Erythroblast (primary cell): ENCODE results near the gene TMLHE.
"Not testable (repeated sequence)": the region's sequence is repeated elsewhere in the genome, so short reads cannot be mapped to it uniquely, and the experiment has no call there.

Experiments
- DNase-seq, 2 experiments: peaks; one replicate each; lab custom pipeline; 2025; lab: John Stamatoyannopoulos, UW
- GATA1 ChIP-seq: IDR thresholded peaks from 2 replicates; pipeline ENCODE4 v1.6.1; 2011; ENCODE audit warnings: low read depth, mild to moderate bottlenecking, control low read depth, low read length, moderate library complexity
- POLR2A ChIP-seq: IDR thresholded peaks from 2 replicates; pipeline ENCODE4 v1.6.1; 2011; ENCODE audit warnings: mild to moderate bottlenecking, low read length

Gene TMLHE, protein sequence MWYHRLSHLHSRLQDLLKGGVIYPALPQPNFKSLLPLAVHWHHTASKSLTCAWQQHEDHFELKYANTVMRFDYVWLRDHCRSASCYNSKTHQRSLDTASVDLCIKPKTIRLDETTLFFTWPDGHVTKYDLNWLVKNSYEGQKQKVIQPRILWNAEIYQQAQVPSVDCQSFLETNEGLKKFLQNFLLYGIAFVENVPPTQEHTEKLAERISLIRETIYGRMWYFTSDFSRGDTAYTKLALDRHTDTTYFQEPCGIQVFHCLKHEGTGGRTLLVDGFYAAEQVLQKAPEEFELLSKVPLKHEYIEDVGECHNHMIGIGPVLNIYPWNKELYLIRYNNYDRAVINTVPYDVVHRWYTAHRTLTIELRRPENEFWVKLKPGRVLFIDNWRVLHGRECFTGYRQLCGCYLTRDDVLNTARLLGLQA

GRCh38 chrX:155612312-155613224 is at the start of gene TMLHE, which contains the start of gene SPRY3:
Gene TMLHE, minus strand, starts transcription at chrX:155612952. Its CDS starts 67,676 bp downstream, at chrX:155545276.
Gene SPRY3, plus strand, starts transcription at chrX:155612586.
- DNase-seq: peak; percentile 72 to 78
- TF ChIP-seq GATA1: no peak
- peak; percentile 55 for TF ChIP-seq POLR2A

GRCh38 chrX:155662282-155662681 is 49.5 kb upstream of the TMLHE start:
- peak; percentile 12 to 55 for DNase-seq
- no peak for TF ChIP-seq POLR2A
- no peak for TF ChIP-seq GATA1

- DNase-seq: no peak
- TF ChIP-seq GATA1 (no peak), POLR2A (no peak)
These were observed 32.4 kb upstream of the TMLHE start for GRCh38 chrX:155645180-155645579.

DNA sequence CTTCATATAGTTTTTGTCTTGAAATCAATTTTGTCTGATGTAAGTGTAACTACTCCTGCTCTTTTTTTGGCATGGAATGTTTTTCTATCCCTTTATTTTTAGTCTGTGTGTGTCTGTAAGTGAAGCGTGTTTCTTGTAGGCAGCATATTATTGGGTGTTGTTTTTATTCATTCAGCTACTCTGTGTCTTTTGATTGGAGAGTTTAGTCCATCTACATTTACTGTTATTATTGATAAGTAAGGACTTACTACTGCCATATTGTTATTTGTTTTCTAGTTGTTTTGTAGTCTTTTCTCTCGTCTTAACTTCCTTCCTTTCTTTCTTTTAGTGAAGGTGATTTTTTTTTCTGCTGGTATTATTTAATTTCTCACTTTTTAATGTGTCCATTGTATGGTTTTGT is 30.5 kb upstream of the TMLHE start:
- no peak for DNase-seq
- TF ChIP-seq GATA1 (no peak), POLR2A (no peak)

GRCh38 chrX:155641371-155641770 is 28.6 kb upstream of the TMLHE start:
- not testable (repeated sequence) for DNase-seq

DNA sequence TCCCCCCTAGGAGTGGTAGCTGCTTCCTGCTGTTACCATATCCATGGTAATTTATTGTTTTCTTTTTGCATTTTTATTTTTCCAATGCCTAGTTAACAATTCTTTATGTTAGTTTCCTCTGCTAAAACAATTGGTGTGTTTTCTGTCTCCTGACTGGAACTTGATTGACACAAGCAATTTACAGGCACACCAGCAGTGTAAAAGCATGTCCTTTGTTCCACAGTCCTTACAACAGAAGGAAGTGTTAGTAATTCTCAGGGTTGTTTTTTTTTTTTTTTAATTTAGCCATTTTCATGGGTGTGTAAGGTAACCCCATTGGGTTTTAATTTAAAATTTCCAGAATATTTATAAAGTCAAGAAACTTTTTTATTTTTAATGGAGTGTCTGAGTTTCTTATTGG is 25.0 kb upstream of the TMLHE start:
- DNase-seq: no peak
- TF ChIP-seq GATA1: no peak
- no peak for TF ChIP-seq POLR2A

- not testable (repeated sequence) for DNase-seq
These were observed 22.3 kb upstream of the TMLHE start for GRCh38 chrX:155635019-155635418.

GRCh38 chrX:155632431-155633100 is 19.8 kb upstream of the TMLHE start:
- DNase-seq: peak; percentile 0 to 35
- TF ChIP-seq GATA1: no peak
- no peak for TF ChIP-seq POLR2A

DNA sequence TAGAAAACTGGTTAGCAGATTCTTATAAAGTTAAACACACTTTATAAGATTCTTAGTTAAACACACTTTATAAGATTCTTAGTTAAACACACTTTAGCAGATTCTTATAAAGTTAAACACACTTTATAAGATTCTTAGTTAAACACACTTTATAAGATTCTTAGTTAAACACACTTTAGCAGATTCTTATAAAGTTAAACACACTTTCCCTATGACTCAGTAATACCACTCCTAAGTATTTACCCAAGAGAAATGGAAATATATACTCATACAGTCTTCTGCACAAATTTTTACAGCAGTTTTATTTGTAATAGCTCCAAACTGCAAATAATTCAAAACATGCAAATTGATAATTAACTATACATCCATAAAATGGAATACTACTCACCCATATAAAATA is 7.4 kb upstream of the TMLHE start:
- DNase-seq: not testable (repeated sequence)

- no peak for DNase-seq
These were observed 3.2 kb upstream of the TMLHE start for GRCh38 chrX:155615938-155616337.

DNA sequence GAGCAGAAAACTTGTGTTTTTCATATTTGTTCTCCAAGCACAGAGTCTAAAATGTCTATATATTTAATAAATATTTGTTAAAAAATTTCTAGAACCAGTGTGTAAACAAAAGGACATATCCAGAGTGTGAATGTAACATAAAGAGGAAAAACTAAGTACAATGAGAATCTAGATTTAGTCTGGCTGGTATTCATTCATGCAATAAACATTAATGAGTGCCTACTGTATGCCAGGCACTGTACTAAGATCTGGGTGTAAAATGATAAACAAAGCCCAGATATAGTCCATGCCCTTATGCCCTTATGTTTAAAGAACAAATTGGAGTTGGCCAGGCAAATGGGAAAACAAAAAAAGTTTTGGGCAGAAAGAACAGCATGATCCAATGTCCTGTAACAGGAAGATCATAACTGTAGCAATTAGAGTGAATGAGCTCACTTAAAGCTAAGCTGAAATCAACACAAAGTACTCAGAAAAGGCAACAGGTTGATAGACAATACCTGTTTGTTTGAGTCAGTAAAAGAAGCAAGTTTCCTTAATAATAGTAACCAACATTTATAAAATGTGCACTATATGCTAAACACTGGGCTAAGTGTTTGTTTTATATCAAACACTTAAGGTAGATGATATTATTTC is 1.3 kb upstream of the TMLHE start:
- TF ChIP-seq GATA1: no peak
- TF ChIP-seq POLR2A: no peak
- no peak for DNase-seq

More at GRCh38 chrX:155615938-155616337, 3.2 kb upstream of the TMLHE start:
- no peak for TF ChIP-seq POLR2A
- no peak for TF ChIP-seq GATA1

- DNase-seq: no peak
- TF ChIP-seq POLR2A: no peak
- TF ChIP-seq GATA1: no peak
These were observed 1.4 kb downstream of the TMLHE start for GRCh38 chrX:155611302-155611701.

GRCh38 chrX:155592981-155593380 is 19.8 kb downstream of the TMLHE start:
- no peak for TF ChIP-seq POLR2A
- TF ChIP-seq GATA1: no peak
- DNase-seq: peak in 1 of 2 experiments; percentile 46
